Esophagus (tissue), 2 donors: ENCODE measurements around the gene SERPINA5. TPM values are rescaled to one million over a fixed set of nuclear protein-coding genes. Genes with fewer than 3 reads are reported as not detected.

ENCODE experiments used
- H3K27ac ChIP-seq, 2 donors: one replicate each; pipeline ENCODE4 v1.5.1; 2013; ENCODE audit warnings: low read depth in 2 of 2, mild to moderate bottlenecking in 2 of 2, inconsistent platforms in 1 of 2, low read length in 1 of 2, moderate library complexity in 1 of 2
- H3K27me3 ChIP-seq, 2 donors: one replicate each; pipeline ENCODE4 v1.6.1; 2013; ENCODE audit warnings: low read length in 2 of 2, control low read depth in 1 of 2, mild to moderate bottlenecking in 1 of 2; ENCODE audit not compliant: insufficient read depth in 2 of 2, control insufficient read depth in 1 of 2
- H3K36me3 ChIP-seq, 2 donors: one replicate each; pipeline ENCODE4 v1.6.1; 2013; ENCODE audit warnings: low read length in 1 of 2; ENCODE audit not compliant: control insufficient read depth in 2 of 2, insufficient read depth in 2 of 2
- H3K4me1 ChIP-seq, 2 donors: one replicate each; pipeline ENCODE4 v1.6.1; 2013; ENCODE audit warnings: low read length in 1 of 2; ENCODE audit not compliant: control insufficient read depth in 2 of 2, insufficient read depth in 2 of 2
- H3K4me3 ChIP-seq, 2 donors: one replicate each; pipeline ENCODE4 v1.5.1; 2013; ENCODE audit warnings: low read length in 2 of 2, mild to moderate bottlenecking in 2 of 2, low read depth in 1 of 2, moderate library complexity in 1 of 2
- H3K9me3 ChIP-seq, 2 donors: one replicate each; pipeline ENCODE4 v1.6.1; 2013; ENCODE audit warnings: mild to moderate bottlenecking in 2 of 2, low read depth in 1 of 2, low read length in 1 of 2, moderate library complexity in 1 of 2; ENCODE audit not compliant: control insufficient read depth in 2 of 2, insufficient read depth in 1 of 2
- WGBS, 2 donors: extraction: QIAGEN DNeasy Blood & Tissue Kit; methylation state at CpG; one replicate each; pipeline ENCODE4 v1.1.7; 2013; 5-methylcytosine and 5-hydroxymethylcytosine counted together
- polyA plus RNA-seq, 2 donors: library from polyadenylated mRNA; stranded (reverse); fragments of 200-250 nt; gene quantifications; one replicate each; pipeline ENCODE4 v1.2.3, GENCODE V29; 2013
- donor health status: healthy with polysubstance abuse.
- donor health status: Bipolar disorder and iron deficiency.

SERPINA5 gene
- polyA plus RNA-seq, 2 donors: 0.10 to 0.16 TPM

- H3K27me3 ChIP-seq: no peaks in the 10 kb centered on the region
- H3K27ac ChIP-seq: no peak overlapping the region
- WGBS, 2 donors: 27 to 29% methylated on average over 24 of the region's 24 CpGs
- no peaks in the 10 kb centered on the region for H3K9me3 ChIP-seq
- no peak overlapping the region for H3K4me3 ChIP-seq
- no peaks in the 10 kb centered on the region for H3K4me1 ChIP-seq
- H3K36me3 ChIP-seq: no peaks in the 10 kb centered on the region
Measured at GRCh38 chr14:94548999-94549985, 31.9 kb upstream of the SERPINA5 start.

GRCh38 chr14:94550041-94550440, 31.2 kb upstream of the SERPINA5 start:
- Histone ChIP-seq H3K4me1 (no peaks in the 10 kb centered on the region), H3K27me3 (no peaks in the 10 kb centered on the region), H3K36me3 (no peaks in the 10 kb centered on the region), H3K9me3 (no peaks in the 10 kb centered on the region), H3K27ac (no peak overlapping the region), H3K4me3 (no peak overlapping the region)
- WGBS, 2 donors: 74 to 77% methylated on average over 8 of the region's 8 CpGs

DNA sequence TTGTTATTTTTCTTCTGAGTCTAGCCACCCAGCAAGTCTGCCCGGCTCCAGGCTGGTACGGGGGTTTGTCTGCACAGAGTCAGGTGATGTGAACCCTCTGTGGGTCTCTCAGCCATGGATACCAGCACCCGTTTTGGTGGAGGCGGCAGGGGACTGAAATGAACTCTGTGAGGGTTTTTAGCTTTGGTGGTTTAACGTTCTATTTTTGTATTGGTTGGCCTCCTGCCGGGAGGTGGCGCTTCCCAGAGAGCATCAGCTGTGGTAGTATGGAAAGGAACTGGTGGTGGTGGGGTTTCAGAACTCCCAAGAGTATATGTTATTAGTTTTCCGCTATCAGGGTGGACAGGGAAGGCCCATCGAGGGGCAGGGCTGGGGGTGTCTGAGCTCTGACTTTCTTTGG, 25.2 kb upstream of the SERPINA5 start:
- Histone ChIP-seq H3K27me3 (no peaks in the 10 kb centered on the region), H3K27ac (no peak overlapping the region), H3K4me1 (no peaks in the 10 kb centered on the region), H3K4me3 (no peak overlapping the region), H3K36me3 (no peaks in the 10 kb centered on the region), H3K9me3 (peaks cover 0 to 4% of the 10 kb centered on the region in 2 donors)
- 87 to 91% methylated on average over 9 of the region's 9 CpGs for WGBS, 2 donors

- Histone ChIP-seq H3K4me3 (no peak overlapping the region), H3K36me3 (no peaks in the 10 kb centered on the region), H3K27ac (no peak overlapping the region), H3K4me1 (no peaks in the 10 kb centered on the region), H3K27me3 (no peaks in the 10 kb centered on the region), H3K9me3 (peaks cover 0 to 4% of the 10 kb centered on the region in 2 donors)
- WGBS, 2 donors: 95 to 100% methylated on average over 1 of the region's 1 CpG
Measured at GRCh38 chr14:94557327-94557726, 23.9 kb upstream of the SERPINA5 start.

DNA sequence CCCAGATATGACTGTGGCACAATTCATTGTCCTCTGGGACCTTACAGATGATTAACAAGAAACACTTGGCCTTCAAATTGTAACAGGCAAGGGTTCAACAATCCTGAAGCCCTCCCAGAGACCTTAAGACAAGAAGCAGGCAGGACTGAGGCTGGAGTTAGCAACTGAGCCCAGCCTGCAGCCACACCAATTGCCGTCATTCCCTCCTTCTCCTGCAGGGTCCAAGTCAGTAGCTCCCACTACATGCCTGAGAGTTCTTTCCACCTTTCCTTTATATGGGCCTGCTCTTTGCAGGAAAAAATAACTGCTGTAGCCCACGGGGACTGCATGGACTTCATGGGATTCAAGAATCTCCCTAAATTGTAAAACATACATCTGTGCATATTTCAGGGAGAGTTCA, 22.4 kb upstream of the SERPINA5 start:
- Histone ChIP-seq H3K36me3 (no peaks in the 10 kb centered on the region), H3K9me3 (peaks cover 0 to 4% of the 10 kb centered on the region in 2 donors), H3K27me3 (no peaks in the 10 kb centered on the region), H3K4me1 (no peaks in the 10 kb centered on the region), H3K4me3 (no peak overlapping the region), H3K27ac (no peak overlapping the region)
- 83 to 90% methylated on average over 2 of the region's 2 CpGs for WGBS, 2 donors

DNA sequence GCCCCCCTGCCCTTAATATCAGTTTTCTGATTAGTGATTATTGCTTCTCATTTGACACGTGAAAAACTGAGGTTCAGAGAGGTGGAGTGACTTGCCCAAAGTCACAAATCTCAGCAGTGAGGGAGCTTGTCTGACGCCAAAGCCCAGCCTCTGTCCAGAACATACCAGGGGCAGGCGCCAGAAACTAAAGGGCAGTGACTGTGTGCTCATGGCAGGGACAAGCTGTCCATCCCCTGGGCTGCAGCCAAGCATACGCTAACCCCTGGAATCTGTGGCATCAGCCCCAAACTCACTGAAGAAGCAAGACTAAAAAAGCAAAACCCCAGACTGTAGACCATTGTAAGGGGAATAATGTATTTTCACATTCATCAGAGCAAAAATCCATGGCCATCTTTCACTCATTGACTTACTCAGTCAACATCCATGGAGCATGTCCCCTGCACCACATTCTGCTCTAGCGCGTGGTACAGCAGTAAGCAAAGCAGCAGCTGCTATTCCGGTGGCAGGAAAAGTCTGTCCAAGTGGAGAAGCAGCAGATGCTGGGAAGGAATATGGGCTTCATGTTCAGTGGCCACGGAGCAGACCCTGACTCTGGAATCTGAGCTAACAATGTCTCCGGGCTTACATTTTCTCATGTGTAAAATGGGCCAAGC, 21.5 kb upstream of the SERPINA5 start:
- Histone ChIP-seq H3K36me3 (no peaks in the 10 kb centered on the region), H3K27ac (no peak overlapping the region), H3K4me1 (no peaks in the 10 kb centered on the region), H3K4me3 (no peak overlapping the region), H3K27me3 (no peaks in the 10 kb centered on the region), H3K9me3 (peaks cover 0 to 4% of the 10 kb centered on the region in 2 donors)
- 78 to 90% methylated on average over 9 of the region's 9 CpGs for WGBS, 2 donors

DNA sequence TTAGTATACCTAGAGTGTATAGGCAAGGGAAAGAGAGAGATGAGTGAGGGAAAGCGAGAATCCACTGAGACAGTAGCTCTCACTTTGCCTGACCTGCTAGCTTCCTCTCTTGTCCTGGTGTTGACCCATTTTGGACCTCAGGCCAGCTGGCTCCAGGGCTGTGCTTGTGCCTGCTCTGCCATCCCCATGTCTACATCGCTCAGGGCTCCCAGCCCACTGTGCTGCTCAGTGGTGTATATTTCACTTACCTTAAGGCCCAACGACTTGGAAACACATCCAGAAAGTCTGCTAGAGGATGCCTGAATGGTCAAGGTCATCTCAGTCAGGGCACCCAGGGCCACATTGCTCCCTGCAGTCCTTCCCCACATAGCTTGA, 20.9 kb upstream of the SERPINA5 start:
- Histone ChIP-seq H3K27ac (no peak overlapping the region), H3K4me1 (no peaks in the 10 kb centered on the region), H3K36me3 (no peaks in the 10 kb centered on the region), H3K9me3 (peaks cover 0 to 5% of the 10 kb centered on the region in 2 donors), H3K27me3 (no peaks in the 10 kb centered on the region), H3K4me3 (no peak overlapping the region)
- WGBS, 2 donors: 76 to 80% methylated on average over 3 of the region's 3 CpGs

GRCh38 chr14:94560751-94561655, 20.2 kb upstream of the SERPINA5 start, which contains the start of gene SERPINA4:
TSS of gene SERPINA4 (plus strand) at chr14:94561442. CDS start at chr14:94563483, 2,041 bp downstream.
- Histone ChIP-seq H3K27ac (no peak within 1 kb of the TSS), H3K36me3 (no peaks in the 10 kb centered on the region), H3K27me3 (no peaks in the 10 kb centered on the region), H3K4me1 (no peaks in the 10 kb centered on the region), H3K9me3 (peaks cover 0 to 4% of the 10 kb centered on the region in 2 donors), H3K4me3 (no peak within 1 kb of the TSS)
- WGBS, 2 donors: 80 to 84% methylated on average over 11 of the region's 11 CpGs

- peaks cover 0 to 2% of the 10 kb centered on the region in 2 donors for H3K9me3 ChIP-seq
- no peaks in the 10 kb centered on the region for H3K4me1 ChIP-seq
- H3K36me3 ChIP-seq: no peaks in the 10 kb centered on the region
- H3K27me3 ChIP-seq: no peaks in the 10 kb centered on the region
- no peak overlapping the region for H3K4me3 ChIP-seq
- 70 to 82% methylated on average over 7 of the region's 7 CpGs for WGBS, 2 donors
- no peak overlapping the region for H3K27ac ChIP-seq
Measured at GRCh38 chr14:94561656-94562010, 19.6 kb upstream of the SERPINA5 start.
